ENCODE results near the gene ICAM4.
A peak's percentile ranks its signal among the peaks of the same experiment; 100 is the strongest.

The ICAM4 gene

DNA sequence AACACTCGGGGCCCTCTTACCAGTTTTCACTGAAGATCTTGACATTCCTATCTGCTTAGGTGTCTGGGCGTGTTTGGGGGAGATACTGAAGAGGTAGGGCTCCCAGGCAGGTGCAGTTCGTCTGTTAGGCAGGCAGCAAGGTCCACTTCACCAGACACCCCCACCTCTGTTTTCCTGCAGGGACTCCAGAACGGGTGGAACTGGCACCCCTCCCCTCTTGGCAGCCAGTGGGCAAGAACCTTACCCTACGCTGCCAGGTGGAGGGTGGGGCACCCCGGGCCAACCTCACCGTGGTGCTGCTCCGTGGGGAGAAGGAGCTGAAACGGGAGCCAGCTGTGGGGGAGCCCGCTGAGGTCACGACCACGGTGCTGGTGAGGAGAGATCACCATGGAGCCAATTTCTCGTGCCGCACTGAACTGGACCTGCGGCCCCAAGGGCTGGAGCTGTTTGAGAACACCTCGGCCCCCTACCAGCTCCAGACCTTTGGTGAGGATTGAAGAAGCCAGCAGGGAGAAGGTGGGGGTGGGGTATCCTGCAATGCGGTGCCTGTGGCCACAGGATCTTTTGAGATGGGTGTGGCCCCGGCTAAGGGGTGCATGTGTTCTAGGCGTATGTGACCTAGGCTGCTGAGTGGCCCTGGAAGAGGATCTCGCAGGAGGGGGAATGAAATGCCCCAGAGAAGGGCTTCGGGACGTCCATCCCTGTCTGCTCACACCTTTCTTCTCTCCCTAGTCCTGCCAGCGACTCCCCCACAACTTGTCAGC is 3.3 kb upstream of the ICAM4 start:
- no peak for TF ChIP-seq CTCF (IDR thresholded peaks at IDR 0.05; ENCODE audit: extremely low read depth, missing control alignments)
- no peak for DNase-seq (ENCODE audit: low spot score)

DNA sequence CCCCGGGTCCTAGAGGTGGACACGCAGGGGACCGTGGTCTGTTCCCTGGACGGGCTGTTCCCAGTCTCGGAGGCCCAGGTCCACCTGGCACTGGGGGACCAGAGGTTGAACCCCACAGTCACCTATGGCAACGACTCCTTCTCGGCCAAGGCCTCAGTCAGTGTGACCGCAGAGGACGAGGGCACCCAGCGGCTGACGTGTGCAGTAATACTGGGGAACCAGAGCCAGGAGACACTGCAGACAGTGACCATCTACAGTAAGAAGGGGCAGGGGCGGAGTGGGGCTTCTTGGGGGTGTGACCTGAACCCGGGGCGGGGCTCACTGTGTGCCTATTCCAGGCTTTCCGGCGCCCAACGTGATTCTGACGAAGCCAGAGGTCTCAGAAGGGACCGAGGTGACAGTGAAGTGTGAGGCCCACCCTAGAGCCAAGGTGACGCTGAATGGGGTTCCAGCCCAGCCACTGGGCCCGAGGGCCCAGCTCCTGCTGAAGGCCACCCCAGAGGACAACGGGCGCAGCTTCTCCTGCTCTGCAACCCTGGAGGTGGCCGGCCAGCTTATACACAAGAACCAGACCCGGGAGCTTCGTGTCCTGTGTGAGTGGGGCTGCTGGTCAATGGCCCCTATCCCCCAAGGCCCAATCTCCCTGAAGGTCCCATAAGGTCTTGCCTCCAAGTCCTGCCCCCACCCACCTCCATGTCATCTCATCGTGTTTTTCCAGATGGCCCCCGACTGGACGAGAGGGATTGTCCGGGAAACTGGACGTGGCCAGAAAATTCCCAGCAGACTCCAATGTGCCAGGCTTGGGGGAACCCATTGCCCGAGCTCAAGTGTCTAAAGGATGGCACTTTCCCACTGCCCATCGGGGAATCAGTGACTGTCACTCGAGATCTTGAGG is 2.4 kb upstream of the ICAM4 start:
- no peak for TF ChIP-seq CTCF (IDR thresholded peaks at IDR 0.05; ENCODE audit: extremely low read depth, missing control alignments)
- DNase-seq (ENCODE audit: low spot score) = no peak

GRCh38 chr19:10284960-10285278 is 1.8 kb upstream of the ICAM4 start:
- no peak for DNase-seq (ENCODE audit: low spot score)
- TF ChIP-seq CTCF (IDR thresholded peaks at IDR 0.05; ENCODE audit: extremely low read depth, missing control alignments) = no peak

GRCh38 chr19:10285393-10285792 is 1.4 kb upstream of the ICAM4 start:
- TF ChIP-seq CTCF (IDR thresholded peaks at IDR 0.05; ENCODE audit: extremely low read depth, missing control alignments) = no peak
- DNase-seq (ENCODE audit: low spot score) = no peak

GRCh38 chr19:10288662-10289166 is 2.0 kb downstream of the ICAM4 start:
- DNase-seq (ENCODE audit: low spot score) = peak; percentile 85
- no peak for TF ChIP-seq CTCF (IDR thresholded peaks at IDR 0.05; ENCODE audit: extremely low read depth, missing control alignments)

DNA sequence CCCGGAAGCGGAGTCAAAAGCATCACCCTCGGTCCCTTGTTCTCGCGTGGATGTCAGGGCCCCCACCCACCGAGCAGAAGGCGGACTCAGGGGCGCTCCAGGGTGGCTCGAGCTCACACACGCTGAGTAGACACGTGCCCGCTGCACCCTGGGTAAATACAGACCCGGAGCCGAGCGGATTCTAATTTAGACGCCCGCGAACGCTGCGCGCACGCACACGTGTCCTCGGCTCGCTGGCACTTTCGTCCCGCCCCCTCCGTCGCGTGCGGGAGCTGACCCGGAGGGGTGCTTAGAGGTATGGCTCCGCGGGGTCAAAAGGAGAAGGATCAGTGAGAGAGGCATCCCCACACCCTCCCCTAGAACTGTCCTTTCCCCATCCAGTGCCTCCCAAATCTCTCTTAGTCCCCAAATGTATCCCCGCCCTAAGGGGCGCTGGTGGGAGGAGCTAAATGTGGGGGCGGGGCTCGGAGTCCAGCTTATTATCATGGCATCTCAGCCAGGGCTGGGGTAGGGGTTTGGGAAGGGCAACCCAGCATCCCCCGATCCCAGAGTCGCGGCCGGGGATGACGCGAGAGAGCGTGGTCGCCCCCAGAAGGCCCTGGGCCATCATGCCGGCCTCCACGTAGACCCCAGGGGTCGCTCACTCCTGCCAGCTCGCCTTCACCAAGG is 2.5 kb downstream of the ICAM4 start:
- peak; percentile 68 for DNase-seq (ENCODE audit: low spot score)

More for the DNA sequence above, 2.5 kb downstream of the ICAM4 start:
- no peak for TF ChIP-seq CTCF (IDR thresholded peaks at IDR 0.05; ENCODE audit: extremely low read depth, missing control alignments)

Data from GM20000 (cell line).